GM19397 (cell line): ENCODE measurements around the gene PRPS1L1.

Experiments used
- ATAC-seq: cut with Tn5 transposase; IDR thresholded peaks from one replicate; pipeline ENCODE4 v1.9.1; 2021; ENCODE audit warnings: mild to moderate bottlenecking, moderate library complexity; ENCODE audit not compliant: unreplicated experiment

Gene PRPS1L1

DNA sequence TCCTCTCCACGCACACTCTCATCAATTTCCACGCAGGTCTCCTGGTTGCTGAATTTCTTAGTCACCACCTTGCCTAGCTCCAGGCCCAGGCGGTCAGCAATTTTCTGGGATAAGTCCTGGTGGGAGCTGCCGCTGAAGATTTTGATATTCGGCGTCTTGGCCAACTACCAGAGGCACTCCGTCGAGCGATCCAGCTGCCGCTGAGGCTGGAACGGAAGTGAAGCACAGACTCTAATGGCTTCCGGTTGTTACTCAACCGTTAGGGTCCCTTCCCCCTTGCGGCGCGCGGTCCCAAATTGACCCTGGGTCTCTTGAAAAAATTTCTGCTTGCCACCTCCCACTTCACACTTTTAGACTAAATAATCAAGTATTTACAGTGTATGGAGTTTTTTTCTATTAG, at the start of gene PRPS1L1:
TSS of gene PRPS1L1 (minus strand) at position 219 of the 400 bp plus-strand sequence.
- no peak for ATAC-seq

DNA sequence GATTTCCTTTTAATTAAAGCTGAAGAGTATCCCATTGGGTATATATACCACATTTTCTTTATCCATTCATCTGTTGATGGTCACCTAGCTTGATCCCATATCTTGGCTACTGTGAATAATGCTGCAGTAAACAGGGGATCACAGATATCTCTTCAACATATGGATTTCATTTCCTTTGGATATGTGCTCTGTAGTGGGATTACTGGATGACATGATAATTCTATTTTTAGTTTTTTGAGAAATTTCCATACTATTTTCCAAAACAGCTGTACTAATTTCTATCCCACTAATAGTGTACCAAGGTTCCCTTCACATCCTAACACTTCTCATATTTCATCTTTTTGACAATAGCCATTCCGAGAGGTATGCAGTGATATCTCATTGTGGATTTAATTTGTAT, 48.8 kb upstream of the PRPS1L1 start:
- no peak for ATAC-seq

- ATAC-seq = no peak
These were observed 41.1 kb upstream of the PRPS1L1 start for GRCh38 chr7:18068745-18069144.

DNA sequence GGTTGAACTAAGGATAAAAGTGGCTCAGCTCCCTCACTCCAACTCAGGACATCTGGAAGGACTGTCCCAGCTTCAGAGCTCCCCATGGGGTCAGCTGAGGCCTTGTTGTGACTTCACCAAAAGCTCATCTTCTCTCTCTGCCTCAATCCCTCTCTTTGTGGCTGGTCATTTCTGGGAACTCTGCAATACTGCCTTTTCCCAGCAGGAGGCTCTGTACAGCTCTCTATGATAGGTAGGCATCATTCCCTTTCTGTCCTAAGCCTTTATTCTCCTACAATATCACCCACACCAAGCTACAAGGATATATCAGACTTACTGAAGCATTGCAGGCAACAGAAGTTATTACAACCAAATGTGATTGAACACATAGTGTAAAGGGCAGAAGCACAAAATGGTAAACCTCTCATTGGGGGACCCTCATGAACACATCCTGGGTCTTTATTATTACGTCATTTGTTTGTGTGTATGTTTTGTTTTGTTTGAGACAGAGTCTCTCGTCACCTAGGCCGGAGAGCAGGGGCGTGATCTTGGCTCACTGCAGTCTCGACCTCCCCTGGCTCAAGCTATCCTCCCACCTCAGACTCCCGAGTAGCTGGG, 36.7 kb upstream of the PRPS1L1 start:
- no peak for ATAC-seq

DNA sequence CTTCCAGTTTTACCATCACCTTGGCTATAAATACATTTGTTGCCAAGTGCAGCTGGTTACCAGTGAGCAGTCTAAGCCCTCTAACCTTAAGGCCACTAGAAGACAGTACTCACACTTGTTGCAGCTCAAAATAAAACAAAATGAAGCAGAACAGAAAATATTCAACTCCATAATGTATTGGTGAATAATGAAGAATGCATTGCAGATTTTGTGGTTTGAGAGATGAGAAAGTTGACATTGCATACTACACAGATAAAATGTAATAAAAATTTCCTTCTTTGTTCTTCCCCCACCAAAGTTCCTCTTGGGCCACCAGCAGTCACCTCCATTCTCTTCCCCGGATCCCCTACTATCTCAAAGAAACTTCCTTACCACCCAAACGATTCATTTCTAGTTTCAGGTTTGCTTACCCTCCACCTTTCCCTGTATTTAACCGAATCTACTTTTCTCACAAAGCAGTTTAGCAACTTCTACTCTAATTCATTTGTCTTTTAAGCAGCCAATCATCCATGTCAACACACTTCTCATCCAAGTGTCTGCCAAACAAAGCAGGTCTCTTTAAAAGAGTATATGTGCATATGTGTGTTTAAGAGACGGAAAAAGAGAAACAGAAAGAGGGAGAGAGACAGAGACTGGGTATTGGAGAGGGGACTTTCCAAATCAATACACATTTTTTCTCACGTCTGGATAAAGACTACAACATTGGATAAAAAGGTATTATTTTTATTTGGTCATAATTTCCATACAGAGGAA, 35.7 kb upstream of the PRPS1L1 start:
- no peak for ATAC-seq

GRCh38 chr7:18059171-18059570, 31.5 kb upstream of the PRPS1L1 start:
- no peak for ATAC-seq

DNA sequence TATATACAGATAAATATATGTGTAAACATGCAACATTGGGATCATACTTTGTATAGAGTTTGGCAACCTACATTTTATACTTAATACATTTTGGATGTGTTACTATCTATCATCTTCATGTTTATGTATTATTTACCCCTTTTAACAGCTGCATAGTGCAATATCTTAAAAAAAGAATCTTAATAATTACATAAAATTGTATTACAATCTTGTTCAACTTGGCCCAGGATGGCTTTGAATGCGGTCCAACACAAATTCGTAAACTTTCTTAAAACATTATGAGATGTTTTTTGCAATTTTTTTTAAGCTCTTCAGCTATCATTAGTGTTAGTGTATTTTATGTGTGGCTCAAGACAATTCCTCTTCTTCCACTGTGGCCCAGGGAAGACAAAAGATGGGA, 26.3 kb upstream of the PRPS1L1 start:
- ATAC-seq = no peak

GRCh38 chr7:18053177-18053928, 25.7 kb upstream of the PRPS1L1 start:
- no peak for ATAC-seq

- ATAC-seq = no peak
These were observed 21.6 kb upstream of the PRPS1L1 start for GRCh38 chr7:18049262-18049661.

DNA sequence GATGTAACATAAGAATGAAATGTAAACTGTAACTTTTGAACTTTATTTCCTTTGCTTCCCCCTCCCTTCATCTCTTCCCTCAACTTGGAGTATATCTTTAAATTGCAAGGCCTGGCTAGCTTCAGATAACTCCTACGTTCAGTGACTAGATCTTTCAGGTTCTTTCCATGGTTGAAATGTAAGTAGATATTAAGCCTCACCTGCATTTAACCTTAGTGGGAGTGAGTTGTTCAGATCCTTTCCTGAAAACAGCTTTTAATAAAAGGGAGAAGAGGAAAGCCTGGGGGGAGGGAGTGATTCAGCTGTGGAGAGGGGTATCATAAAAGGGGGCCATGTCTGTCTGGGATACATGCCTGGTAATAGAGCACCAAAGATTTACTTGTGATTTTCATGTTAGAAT, 19.0 kb upstream of the PRPS1L1 start:
- ATAC-seq = no peak

GRCh38 chr7:18045171-18045570, 17.5 kb upstream of the PRPS1L1 start:
- no peak for ATAC-seq

DNA sequence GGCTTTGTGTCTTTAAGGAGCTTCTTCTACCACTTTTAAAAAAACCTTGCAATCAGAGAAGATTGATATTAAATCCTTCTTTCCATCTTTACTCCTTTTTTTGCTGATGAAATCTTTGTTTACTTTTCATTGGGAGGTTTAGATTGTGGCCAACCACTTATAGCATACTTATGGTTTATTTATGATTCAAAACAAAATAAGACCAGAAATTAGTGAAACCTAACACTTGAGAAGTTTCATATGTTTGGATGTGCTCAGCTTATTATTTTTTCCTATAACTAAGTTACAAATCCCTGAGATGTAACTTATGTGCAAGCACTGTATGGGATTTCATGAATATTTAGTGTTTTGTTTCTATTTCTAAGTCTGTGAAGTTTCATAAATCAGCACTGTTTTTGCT, 13.5 kb upstream of the PRPS1L1 start:
- ATAC-seq = no peak

GRCh38 chr7:18040196-18040595, 12.6 kb upstream of the PRPS1L1 start:
- no peak for ATAC-seq

DNA sequence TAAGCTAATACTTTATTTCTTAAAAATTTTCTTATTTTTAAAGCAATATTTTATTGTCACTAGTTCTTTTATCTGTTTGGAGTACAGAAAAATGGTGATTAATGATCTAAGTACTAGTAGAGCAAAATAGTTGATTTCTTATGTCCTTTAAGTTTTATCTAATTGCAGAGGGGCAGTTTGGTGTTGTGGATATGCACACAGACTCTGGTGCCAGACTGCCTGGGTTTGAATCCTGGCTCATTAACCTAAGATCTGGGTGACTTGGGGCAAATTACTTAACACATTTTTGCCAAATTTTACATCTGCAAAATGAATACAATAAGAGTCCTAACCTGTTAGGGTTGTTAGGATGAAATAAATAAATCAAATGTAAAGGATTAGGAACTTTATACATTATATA, 10.7 kb upstream of the PRPS1L1 start:
- no peak for ATAC-seq

- ATAC-seq = no peak
These were observed 10.0 kb upstream of the PRPS1L1 start for GRCh38 chr7:18037609-18038008.

DNA sequence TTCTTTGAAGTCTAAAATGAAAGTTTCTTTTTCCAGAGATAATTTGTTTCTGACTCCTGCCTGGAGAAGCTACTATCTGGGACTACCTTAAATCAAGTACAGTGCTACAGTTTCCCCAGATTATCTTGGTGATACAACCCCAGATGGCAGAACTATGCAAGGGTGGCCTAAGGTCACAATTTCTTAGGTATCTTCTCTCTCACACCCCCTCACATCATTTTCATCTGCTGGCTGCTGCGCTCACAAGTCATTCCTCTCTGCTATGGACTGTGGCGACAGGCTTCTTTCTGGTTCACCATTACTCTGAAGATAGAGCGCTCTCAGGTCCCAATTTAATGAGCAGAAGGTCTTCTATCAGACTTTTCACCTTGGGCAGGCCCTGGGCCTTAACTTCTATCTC, 9.1 kb upstream of the PRPS1L1 start:
- ATAC-seq = no peak

- ATAC-seq = no peak
These were observed 3.1 kb upstream of the PRPS1L1 start for GRCh38 chr7:18030758-18031157.

DNA sequence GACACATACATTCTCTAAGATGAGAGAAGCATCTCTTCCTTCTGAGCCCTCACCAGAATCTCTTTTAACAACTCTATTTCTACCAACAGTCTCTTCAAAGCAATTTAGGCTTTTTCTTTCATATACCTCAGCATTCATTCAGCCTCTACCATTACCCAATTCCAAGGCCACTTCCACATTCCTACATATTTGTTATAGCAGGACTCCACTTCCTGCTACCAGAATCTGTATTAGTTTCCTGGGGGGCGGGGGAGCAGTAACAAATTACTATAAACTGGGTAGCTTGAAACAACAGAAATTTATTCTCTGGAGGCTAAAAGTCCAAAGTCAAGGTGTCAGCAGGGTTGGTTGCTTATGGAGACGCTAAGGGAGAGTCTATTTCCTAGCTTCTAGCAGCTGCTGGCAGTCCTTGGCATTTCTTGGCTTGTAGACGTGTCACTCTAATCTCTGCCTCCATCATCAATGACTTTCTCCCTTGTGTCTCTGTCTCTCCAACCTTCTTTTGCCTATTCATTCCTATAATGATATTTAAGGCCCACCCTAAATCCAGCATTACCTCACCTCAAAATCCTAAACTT, 7.4 kb downstream of the PRPS1L1 start:
- ATAC-seq = no peak

- no peak for ATAC-seq
These were observed 8.1 kb downstream of the PRPS1L1 start for GRCh38 chr7:18019555-18019954.

DNA sequence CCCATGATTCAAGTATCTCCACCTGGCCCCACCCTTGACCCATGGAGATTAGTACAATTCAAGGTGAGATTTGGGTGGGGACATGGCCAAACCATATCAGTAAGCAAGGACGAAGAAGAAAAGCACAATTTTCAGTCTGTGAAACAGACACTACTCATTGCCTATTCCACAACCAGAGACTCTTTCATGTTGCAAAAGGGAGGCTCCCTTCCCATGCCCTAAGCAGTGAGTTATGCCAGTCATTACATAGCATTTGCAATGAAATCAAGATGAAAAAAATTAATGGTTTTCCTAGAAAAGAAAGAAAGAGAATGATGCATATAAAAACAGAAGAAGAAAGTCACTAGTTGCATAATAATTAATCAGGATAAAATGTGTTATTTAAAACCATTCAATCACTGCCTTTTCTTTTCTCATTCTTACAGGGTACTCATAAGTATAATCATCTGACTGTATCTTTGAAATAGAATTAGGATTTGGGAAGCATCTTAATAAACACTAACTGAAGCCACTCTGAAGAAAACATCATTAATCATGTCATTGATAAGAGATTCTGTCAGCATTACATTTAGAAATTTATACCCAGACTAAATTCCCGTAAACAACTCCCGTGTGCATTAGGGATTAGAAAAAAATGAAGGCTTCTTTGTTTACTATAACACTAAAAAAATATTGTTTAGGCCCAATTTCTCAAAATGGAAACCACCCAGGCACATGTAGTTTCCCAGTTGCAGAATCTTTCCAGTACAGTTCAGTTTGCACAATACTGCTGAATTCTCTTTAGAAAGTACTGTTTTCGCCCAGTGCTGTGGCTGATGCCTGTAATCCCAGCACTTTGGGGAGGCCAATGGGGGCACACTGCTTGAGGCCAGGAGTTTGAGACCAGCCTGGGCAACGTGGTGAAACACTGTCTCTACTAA, 9.1 kb downstream of the PRPS1L1 start:
- no peak for ATAC-seq
